K562 (cell line): ENCODE results near the gene BCL2L15.

Experiments used
- CC2D1A ChIP-seq: fragments of 450-650 bp; IDR thresholded peaks from 2 replicates; pipeline ENCODE4 v1.6.1; 2017; ENCODE audit warnings: mild to moderate bottlenecking
- CTCF ChIP-seq, 3 experiments: IDR thresholded peaks in 2 of 3; conservative IDR thresholded peaks in 1 of 3; 2 replicates each; pipeline ENCODE4 v1.5.1; 2011 to 2012; ENCODE audit warnings: low read length in 3 of 3, mild to moderate bottlenecking in 3 of 3, control low read depth in 2 of 3, improper control_type of control experiment in 1 of 3, inconsistent platforms in 1 of 3, low read depth in 1 of 3, mixed read lengths in 1 of 3, moderate library complexity in 1 of 3; ENCODE audit not compliant: insufficient read depth in 2 of 3
- EZH2 ChIP-seq: IDR thresholded peaks from 2 replicates; pipeline ENCODE4 v1.6.1; 2012; ENCODE audit warnings: low read depth, mild to moderate bottlenecking, inconsistent platforms, low read length, borderline replicate concordance
- KDM4B ChIP-seq, 2 experiments: fragments of 450-650 bp in 1 of 2; sonication (generic) in 1 of 2; IDR thresholded peaks; 2 replicates each; pipeline ENCODE4 v1.6.1; 2016 to 2017; ENCODE audit warnings: borderline replicate concordance in 2 of 2, antibody characterized with exemption in 1 of 2, low read depth in 1 of 2, mild to moderate bottlenecking in 1 of 2
- MXI1 ChIP-seq: IDR thresholded peaks from 2 replicates; pipeline ENCODE4 v1.6.1; 2011; ENCODE audit warnings: low read depth, mild to moderate bottlenecking, improper control_type of control experiment, low read length
- POLR2A ChIP-seq: fragments of 450-650 bp; conservative IDR thresholded peaks from 2 replicates; pipeline ENCODE4 v1.6.1; 2016
- POLR2AphosphoS5 ChIP-seq: IDR thresholded peaks from 2 replicates; pipeline ENCODE4 v1.6.1; 2011; ENCODE audit warnings: mild to moderate bottlenecking, low read depth, low read length, moderate library complexity; ENCODE audit not compliant: control insufficient read depth, insufficient read depth
- SMARCC2 ChIP-seq: fragments of 450-650 bp; IDR thresholded peaks from 2 replicates; pipeline ENCODE4 v1.6.1; 2017; ENCODE audit warnings: antibody characterized with exemption, moderate library complexity, mild to moderate bottlenecking, low read depth
- SMC3 ChIP-seq: conservative IDR thresholded peaks from 2 replicates; pipeline ENCODE4 v1.6.1; 2011; ENCODE audit warnings: low read depth, low read length, improper control_type of control experiment; ENCODE audit not compliant: insufficient read depth
- TAF1 ChIP-seq: IDR thresholded peaks from 2 replicates; pipeline ENCODE4 v1.6.1; 2011; ENCODE audit warnings: mild to moderate bottlenecking, low read length, moderate library complexity; ENCODE audit not compliant: insufficient read depth, control insufficient read depth, severe bottlenecking; ENCODE audit errors: extremely low read depth
- TCF7 ChIP-seq: sonication (generic); IDR thresholded peaks from 2 replicates; pipeline ENCODE4 v1.6.1; 2016; ENCODE audit warnings: antibody characterized with exemption, borderline replicate concordance
- TFAM ChIP-seq: fragments of 250-450 bp; sonication (Bioruptor Pico); conservative IDR thresholded peaks from 2 replicates; pipeline ENCODE4 v1.5.0; 2021; ENCODE audit warnings: mild to moderate bottlenecking, moderate library complexity
- YY1 ChIP-seq, 3 experiments: IDR thresholded peaks; 2 replicates each; pipeline ENCODE4 v1.6.1; 2011; ENCODE audit warnings: low read length in 2 of 3, mild to moderate bottlenecking in 2 of 3, moderate library complexity in 2 of 3, borderline replicate concordance in 1 of 3, control low read depth in 1 of 3, low read depth in 1 of 3; ENCODE audit not compliant: insufficient read depth in 3 of 3, insufficient replicate concordance in 2 of 3, control insufficient read depth in 1 of 3, insufficient read length in 1 of 3; ENCODE audit errors: extremely low read depth in 1 of 3

- no peak for TF ChIP-seq CTCF (IDR thresholded peaks at IDR 0.05 in 2 of 3, conservative IDR thresholded peaks at IDR 0.05 in 1 of 3; ENCODE audit: insufficient read depth in 2 of 3, low read depth in 1 of 3, low read length in 3 of 3)
- no peak for TF ChIP-seq MXI1
- TF ChIP-seq TFAM (CRISPR knock-in tag): no peak
- no peak for TF ChIP-seq POLR2A
- TF ChIP-seq CC2D1A: no peak
- TF ChIP-seq POLR2AphosphoS5: no peak
- TF ChIP-seq SMARCC2: no peak
- TF ChIP-seq YY1 (IDR thresholded peaks at IDR 0.05; ENCODE audit: borderline replicate concordance in 1 of 3, control insufficient read depth in 1 of 3, extremely low read depth in 1 of 3, insufficient read depth in 3 of 3, insufficient read length in 1 of 3, insufficient replicate concordance in 2 of 3, low read depth in 1 of 3, low read length in 2 of 3): no peak
- TF ChIP-seq TCF7: no peak
- no peak for TF ChIP-seq KDM4B (IDR thresholded peaks at IDR 0.05; ENCODE audit: borderline replicate concordance in 2 of 2, low read depth in 1 of 2)
- TF ChIP-seq SMC3: no peak
- no peak for TF ChIP-seq TAF1
- TF ChIP-seq EZH2: no peak
Measured at GRCh38 chr1:113934006-113934405, 46.6 kb upstream of the BCL2L15 start.
